DMS53 (cell line): ENCODE data around the gene NDUFA6.
"Not testable (repeated sequence)": the region's sequence is repeated elsewhere in the genome, so short reads cannot be mapped to it uniquely, and the experiment has no call there.

Experiments
- DNase-seq: peaks from one replicate; lab custom pipeline; 2025; lab: John Stamatoyannopoulos, UW

The NDUFA6 gene

GRCh38 chr22:42090596-42091454 lies at the start of gene NDUFA6:
TSS of gene NDUFA6 (minus strand) at chr22:42090772. CDS start at chr22:42090744, 28 bp downstream.
- DNase-seq, result peak; percentile 99

- DNase-seq, result not testable (repeated sequence)
Measured at GRCh38 chr22:42140153-42140552, 49.6 kb upstream of the NDUFA6 start.

DNA sequence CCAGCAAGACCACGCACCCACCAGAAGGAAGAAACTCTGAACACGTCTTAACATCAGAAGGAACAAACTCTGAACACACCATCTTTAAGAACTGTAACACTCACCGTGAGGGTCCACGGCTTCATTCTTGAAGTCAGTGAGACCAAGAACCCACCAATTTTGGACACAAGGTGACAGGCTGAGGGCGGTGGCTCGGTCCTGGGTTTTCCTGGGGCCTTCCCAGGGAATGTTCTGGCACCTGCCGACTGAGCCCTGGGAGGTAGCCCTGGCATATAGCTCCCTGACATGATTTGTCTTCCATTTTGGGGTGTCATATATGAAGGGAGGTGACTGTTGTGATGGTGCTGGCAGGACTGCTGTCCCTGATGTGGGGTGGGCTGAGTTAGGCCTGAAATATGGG lies 48.9 kb upstream of the NDUFA6 start:
- DNase-seq, result not testable (repeated sequence)

- no peak for DNase-seq
Measured at GRCh38 chr22:42138972-42139371, 48.4 kb upstream of the NDUFA6 start.

DNA sequence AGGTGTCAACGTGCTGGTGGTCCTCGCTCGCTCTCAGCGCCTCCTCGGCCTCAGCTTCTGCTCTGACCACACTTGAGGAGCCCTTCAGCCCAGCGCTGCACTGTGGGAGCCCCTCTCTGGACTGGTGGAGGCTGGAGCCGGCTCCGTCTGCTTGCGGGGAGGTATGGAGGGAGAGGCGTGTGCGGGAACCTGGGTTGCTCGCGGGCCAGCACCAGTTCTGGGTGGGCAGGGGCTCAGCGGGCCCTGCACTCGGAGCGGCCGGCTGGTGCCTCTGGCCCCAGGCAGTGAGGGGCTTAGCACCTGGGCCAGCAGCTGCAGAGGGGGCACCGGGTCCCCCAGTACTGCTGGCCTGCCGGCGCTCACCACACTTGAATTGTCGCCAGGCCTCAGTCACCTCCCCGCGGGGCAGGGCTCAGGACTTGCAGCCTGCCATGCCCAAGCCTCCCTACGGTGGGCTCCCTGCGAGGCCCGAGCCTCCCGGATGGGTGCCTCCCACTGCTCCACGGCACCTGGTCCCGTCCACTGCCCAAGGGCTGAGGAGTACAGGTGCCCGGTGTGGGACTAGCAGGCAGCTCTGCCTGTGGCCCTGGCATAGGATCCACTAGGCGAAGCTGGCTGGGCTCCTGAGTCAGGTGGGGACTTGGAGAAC lies 47.7 kb upstream of the NDUFA6 start:
- no peak for DNase-seq

GRCh38 chr22:42135688-42136087 lies 45.1 kb upstream of the NDUFA6 start:
- not testable (repeated sequence) for DNase-seq

DNA sequence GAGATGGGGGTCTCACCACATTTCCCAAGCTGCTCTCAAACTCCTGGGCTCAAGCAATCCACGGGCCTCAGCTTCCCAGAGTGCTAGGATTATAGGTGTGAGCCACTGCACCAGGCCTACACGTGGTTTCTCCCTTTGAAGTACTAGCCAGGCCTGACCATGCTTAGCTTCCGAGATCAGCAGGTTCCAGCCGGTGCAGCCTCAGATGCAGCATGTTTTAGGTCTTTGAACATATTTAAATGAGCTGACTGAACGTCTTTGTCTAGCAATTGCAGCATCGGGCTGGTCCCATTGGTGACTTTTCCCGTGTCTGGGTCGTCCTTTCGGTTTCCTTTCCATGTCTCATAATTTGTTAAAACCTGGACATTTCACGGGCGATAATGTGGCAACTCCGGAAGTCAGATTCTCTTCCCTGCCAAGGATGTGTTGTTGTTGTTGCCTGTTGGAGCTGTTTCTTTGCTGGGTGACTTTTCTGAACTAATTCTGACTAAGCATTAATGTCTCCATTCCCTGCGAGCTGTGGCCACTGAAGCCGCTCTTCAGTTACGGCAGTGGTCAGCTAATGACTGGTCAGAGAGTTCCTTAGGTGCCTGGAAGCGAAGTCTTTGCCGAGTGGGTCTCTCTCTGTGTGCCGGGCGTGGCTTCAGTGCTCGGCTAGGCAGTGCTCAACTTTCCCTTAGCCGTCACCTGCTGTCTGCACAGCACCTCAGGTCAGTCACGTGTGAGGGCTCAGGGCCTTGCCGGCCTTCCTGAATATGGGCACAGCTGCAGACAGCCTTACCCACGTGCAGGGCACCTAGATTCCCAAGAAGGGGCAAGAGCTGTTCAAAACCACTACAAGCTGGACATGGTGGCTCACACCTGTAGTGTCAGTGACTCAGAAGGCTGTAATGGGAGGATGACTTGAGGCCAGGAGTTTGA lies 43.8 kb upstream of the NDUFA6 start:
- DNase-seq, result no peak

DNA sequence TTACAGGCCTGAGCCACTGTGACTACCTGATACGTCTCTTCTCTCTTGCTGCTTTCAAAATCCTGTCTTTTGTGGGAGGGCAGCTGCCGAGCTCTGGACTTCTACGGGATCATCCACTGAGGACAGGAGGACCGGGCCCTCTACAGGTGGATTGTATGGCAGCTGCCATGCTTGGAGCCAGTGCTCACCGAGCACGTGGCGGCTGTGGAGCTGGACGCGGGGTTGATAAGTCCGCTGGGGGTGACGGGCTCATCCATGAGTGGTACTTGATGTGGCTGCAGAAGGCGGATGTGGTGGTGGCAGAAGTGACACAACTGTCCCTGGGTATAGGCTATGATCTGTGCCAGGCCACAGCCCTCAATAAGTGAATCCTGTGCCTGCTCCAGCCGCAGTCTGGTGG lies 41.9 kb upstream of the NDUFA6 start:
- DNase-seq, result peak; percentile 24

DNA sequence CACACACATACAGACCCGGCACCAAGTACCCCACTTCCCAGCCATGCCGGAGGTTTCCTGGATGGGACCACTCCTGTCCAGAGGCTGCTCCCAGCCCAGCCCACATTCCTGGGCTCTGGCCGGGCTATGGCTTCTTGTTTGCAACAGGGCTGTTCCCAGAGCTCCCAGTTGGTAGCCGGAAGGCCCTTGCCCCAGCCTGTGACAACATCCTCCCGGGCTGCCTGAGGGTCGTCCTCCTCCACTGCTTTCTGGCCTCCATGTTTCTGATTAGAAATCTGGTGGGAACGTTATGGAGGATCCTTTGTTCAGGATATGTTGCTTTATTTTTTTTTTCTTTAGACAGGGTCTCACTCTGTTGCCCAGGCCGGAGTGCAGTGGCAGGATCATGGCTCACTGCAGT lies 41.0 kb upstream of the NDUFA6 start:
- no peak for DNase-seq

DNA sequence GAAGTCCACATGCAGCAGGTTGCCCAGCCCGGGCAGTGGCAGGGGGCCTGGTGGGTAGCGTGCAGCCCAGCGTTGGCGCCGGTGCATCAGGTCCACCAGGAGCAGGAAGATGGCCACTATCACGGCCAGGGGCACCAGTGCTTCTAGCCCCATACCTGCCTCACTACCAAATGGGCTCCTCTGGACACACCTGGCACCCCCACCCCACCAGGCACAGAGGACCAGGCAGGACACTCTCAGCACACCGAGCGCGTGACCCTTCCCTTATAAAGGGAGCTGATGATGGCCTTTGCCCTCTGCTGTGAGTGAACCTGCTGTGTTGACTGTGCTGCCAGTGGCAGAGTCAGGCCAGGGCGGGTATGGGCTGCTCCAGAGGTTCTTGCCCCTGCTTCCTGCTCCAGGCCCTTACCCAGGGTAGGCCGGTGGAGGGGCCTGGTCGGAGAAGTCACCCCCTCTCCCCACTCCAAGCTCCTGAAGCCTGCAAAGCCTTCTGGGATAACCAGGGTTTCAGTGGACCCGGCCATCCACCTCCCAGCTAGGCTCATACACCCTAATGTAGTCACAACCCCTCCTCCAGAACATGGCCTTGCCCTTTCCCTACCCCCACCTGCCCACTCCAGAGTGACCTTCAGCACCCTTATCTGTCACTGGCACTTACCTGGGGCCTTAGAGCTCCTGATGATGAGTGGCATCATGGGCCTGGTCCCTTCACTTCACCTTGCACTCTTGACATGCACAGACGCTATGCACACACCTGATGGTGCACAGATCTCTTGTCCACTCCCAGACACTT lies 40.3 kb upstream of the NDUFA6 start, which contains the start of gene CYP2D6:
CYP2D6 (minus strand) TSS at position 172 of the 793 bp plus-strand sequence; CDS start at position 153, 19 bp downstream.
- not testable (repeated sequence) for DNase-seq

DNA sequence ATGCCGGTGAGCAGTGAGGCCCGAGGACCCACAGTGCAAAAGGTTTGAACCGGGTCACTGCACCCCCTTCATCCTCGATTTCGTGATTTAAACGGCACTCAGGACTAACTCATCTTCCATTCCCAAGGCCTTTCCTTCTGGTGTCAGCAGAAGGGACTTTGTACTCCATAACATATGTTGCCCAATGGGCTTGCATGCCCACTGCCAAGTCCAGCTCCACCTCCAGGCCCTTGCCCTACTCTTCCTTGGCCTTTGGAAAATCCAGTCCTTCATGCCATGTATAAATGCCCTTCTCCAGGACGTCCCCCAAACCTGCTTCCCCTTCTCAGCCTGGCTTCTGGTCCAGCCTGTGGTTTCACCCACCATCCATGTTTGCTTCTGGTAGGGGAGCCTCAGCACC lies 39.6 kb upstream of the NDUFA6 start:
- DNase-seq, result not testable (repeated sequence)

GRCh38 chr22:42128776-42129694 lies 38.5 kb upstream of the NDUFA6 start:
- DNase-seq, result peak; percentile 12

DNA sequence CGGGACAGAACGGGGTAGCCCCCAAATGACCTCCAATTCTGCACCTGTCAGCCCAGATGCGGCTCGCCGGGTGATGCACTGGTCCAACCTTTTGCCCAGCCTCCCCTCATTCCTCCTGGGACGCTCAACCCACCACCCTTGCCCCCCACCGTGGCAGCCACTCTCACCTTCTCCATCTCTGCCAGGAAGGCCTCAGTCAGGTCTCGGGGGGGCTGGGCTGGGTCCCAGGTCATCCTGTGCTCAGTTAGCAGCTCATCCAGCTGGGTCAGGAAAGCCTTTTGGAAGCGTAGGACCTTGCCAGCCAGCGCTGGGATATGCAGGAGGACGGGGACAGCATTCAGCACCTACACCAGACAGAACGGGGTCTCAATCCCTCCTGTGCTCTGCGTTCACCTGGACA lies 37.4 kb upstream of the NDUFA6 start:
- DNase-seq, result not testable (repeated sequence)

DNA sequence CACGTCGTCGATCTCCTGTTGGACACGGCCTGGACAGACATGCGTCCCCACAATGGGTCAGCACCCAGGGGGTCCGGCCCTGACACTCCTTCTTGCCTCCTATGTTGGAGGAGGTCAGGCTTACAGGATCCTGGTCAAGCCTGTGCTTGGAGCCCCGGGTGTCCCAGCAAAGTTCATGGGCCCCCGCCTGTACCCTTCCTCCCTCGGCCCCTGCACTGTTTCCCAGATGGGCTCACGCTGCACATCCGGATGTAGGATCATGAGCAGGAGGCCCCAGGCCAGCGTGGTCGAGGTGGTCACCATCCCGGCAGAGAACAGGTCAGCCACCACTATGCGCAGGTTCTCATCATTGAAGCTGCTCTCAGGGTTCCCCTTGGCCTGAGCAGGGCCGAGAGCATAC lies 37.0 kb upstream of the NDUFA6 start:
- DNase-seq, result no peak

DNA sequence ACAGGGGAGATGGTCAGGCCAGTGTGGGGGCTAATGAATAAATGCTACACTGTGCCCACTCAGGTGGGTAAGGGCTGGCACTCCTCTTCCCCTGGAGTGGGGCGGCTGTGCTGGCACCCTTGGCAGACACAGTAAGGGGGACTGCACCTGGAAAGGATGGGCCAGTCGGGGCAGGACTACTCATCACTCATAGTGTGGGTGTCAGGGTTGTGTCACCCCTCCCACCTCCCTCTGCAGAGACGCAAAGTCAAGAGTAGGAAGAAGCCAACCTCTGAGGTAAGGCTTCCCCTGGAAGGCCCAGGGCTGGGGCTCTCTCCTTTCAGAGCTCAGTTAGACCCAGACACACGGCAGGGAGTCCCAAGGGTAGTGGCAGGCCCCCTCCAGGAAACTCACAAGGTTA lies 33.0 kb upstream of the NDUFA6 start:
- not testable (repeated sequence) for DNase-seq

DNA sequence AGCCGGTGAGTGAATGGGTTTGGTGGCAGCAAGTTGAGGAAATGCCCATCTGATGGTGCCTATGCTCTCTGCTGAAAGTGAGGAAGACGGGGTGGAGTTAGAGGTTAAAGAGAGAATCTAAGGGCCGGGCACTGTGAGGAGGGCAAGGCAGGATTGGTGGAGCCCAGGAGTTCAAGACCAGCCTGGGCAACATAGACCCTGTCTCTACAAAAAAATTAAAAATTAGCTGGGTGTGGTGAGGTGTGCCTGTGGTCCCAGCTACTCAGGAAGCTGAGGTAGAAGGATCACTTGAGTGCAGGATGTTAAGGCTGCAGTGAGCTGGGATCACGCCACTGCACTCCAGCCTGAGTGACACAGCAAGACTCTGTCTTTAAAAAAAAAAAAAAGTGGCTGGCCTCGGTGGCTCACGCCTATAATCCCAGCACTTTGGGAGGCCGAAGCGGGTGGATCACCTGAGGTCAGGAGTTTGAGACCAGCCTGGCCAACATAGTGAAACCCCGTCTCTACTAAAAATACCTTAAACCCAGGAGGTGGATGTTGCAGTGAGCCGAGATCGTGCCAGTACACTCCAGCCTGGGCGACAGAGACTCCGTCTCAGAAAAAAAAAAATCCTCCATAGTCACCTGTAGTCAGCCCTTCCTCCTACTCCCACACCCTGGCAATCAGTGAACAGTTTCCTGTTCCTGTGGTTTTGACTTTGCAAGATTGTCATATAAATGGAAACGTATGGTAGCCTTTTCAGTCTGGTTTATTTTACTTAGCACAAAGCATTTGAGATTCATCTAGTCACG lies 29.9 kb upstream of the NDUFA6 start:
- DNase-seq, result not testable (repeated sequence)

DNA sequence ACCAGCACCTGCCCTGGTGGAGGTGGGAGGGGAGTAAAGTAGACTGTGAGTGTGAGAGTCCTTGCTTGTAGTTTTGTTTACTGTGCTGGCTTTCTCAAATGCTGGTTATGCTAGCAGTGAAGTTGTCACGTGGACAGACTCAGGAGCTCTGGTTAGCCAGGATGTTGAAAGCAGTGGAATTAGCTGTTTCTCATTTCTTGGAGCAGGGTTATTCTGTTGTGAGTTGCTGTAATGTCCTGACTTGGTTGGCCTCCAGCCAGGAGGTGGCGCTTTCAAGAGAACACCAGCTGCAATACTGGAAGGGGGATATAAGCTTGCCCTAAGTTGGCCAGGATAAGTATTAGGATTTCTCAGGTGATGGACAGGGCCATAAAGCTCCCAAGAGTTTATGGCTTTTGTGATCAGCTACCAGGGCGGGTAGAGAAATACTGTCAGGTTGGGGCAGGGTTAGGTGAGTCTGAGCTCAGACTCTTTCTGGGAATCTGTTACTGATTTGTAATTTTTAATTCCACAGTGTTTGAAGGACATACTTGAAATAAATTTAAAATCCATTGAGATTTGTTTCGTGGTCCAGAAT lies 26.4 kb upstream of the NDUFA6 start:
- DNase-seq, result peak; percentile 25

- peak; percentile 13 for DNase-seq
Measured at GRCh38 chr22:42115420-42115830, 24.9 kb upstream of the NDUFA6 start.

DNA sequence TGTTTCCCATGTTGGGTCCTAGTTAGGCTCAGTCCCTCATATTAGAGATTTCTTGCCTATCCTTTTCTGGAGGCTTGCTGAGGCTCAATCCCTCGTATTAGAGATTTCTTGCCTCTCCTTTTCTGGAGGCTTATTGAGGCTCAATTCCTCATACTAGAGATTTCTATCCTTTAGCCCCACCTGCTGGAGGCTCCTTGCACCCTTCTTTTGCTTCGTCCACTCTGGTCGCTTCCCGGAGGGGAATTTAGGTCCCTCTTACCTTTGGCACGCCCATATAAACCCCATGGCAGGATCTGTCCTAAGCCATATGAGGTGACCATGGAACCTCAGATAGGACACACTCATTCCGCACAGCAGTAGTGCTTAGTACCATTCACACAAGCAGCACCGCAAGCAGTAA lies 24.1 kb upstream of the NDUFA6 start:
- peak; percentile 61 for DNase-seq
